Tibial nerve (tissue), 4 donors: ENCODE results near the gene IRF4.

Experiments used
- CTCF ChIP-seq, 5 experiments: fragments of 200-600 bp in 3 of 5; fragments of 450-650 bp in 2 of 5; sonication (generic) in 3 of 5; IDR thresholded peaks; one replicate each; pipeline ENCODE4 v1.5.1; 2016 to 2019; ENCODE audit warnings: antibody characterized with exemption in 5 of 5, mild to moderate bottlenecking in 3 of 5, moderate library complexity in 2 of 5
- EP300 ChIP-seq, 2 donors: sonication (generic); formaldehyde crosslinking; IDR thresholded peaks; one replicate each; pipeline ENCODE4 v1.6.1; 2017; ENCODE audit warnings: antibody characterized with exemption in 2 of 2, mild to moderate bottlenecking in 1 of 2
- POLR2A ChIP-seq, 2 donors: fragments of 450-650 bp; IDR thresholded peaks; one replicate each; pipeline ENCODE4 v1.6.1; 2017; ENCODE audit warnings: antibody characterized with exemption in 2 of 2, mild to moderate bottlenecking in 2 of 2, moderate library complexity in 2 of 2

- TF ChIP-seq CTCF (IDR thresholded peaks at IDR 0.05): no peak
- TF ChIP-seq EP300 (IDR thresholded peaks at IDR 0.05): no peak
- TF ChIP-seq POLR2A (IDR thresholded peaks at IDR 0.05): no peak
Observed at GRCh38 chr6:434051-434705, 42.6 kb downstream of the IRF4 start.
